ENCODE measurements around the gene ATP5MC2. TPM values are rescaled to one million over a fixed set of nuclear protein-coding genes. Genes with fewer than 3 reads are reported as not detected.
A peak's percentile ranks its signal among the peaks of the same experiment; 100 is the strongest.
"Not testable (repeated sequence)": the region's sequence is repeated elsewhere in the genome, so short reads cannot be mapped to it uniquely, and the experiment has no call there.

ATP5MC2 gene
- total RNA-seq, 2 donors from 2014 or later, result 278 to 324 TPM

GRCh38 chr12:53700567-53700966 is 24.7 kb upstream of the ATP5MC2 start:
- Mint-ChIP-seq H3K9me3 (no peaks in the 10 kb centered on the region), H3K4me3 (no peak overlapping the region), H3K27me3 (peaks cover 72% of the 10 kb centered on the region), H3K4me1 (peaks cover 14% of the 10 kb centered on the region), H3K36me3 (ENCODE audit: low read depth) (no peaks in the 10 kb centered on the region), H3K27ac (no peak overlapping the region)
- no peak for ATAC-seq (replicated peaks)

- H3K36me3 Mint-ChIP-seq (ENCODE audit: low read depth), result peaks cover 5% of the 10 kb centered on the region
- peaks cover 14% of the 10 kb centered on the region for H3K4me1 Mint-ChIP-seq
- no peaks in the 10 kb centered on the region for H3K9me3 Mint-ChIP-seq
- no peak overlapping the region for H3K27ac Mint-ChIP-seq
- H3K27me3 Mint-ChIP-seq, result peaks cover 78% of the 10 kb centered on the region
- no peak for ATAC-seq (replicated peaks)
- H3K4me3 Mint-ChIP-seq, result no peak overlapping the region
Observed at GRCh38 chr12:53699678-53700025, 23.8 kb upstream of the ATP5MC2 start.

- no peak overlapping the region for H3K4me3 Mint-ChIP-seq
- peaks cover 5% of the 10 kb centered on the region for H3K36me3 Mint-ChIP-seq (ENCODE audit: low read depth)
- no peaks in the 10 kb centered on the region for H3K9me3 Mint-ChIP-seq
- H3K27ac Mint-ChIP-seq, result no peak overlapping the region
- no peak for ATAC-seq (replicated peaks)
- peaks cover 78% of the 10 kb centered on the region for H3K27me3 Mint-ChIP-seq
- H3K4me1 Mint-ChIP-seq, result peaks cover 19% of the 10 kb centered on the region
Observed at GRCh38 chr12:53698948-53699677, 23.2 kb upstream of the ATP5MC2 start.

GRCh38 chr12:53696655-53697331 is 20.9 kb upstream of the ATP5MC2 start:
- ATAC-seq (replicated peaks), result no peak
- Mint-ChIP-seq H3K27me3 (peaks cover 72% of the 10 kb centered on the region), H3K4me1 (peaks cover 19% of the 10 kb centered on the region), H3K9me3 (no peaks in the 10 kb centered on the region), H3K36me3 (ENCODE audit: low read depth) (peaks cover 5% of the 10 kb centered on the region), H3K4me3 (peak overlapping the region; percentile 43), H3K27ac (no peak overlapping the region)

- Mint-ChIP-seq H3K4me1 (peaks cover 16% of the 10 kb centered on the region), H3K36me3 (ENCODE audit: low read depth) (peaks cover 5% of the 10 kb centered on the region), H3K9me3 (no peaks in the 10 kb centered on the region), H3K27me3 (peaks cover 71% of the 10 kb centered on the region), H3K4me3 (peak overlapping the region; percentile 43), H3K27ac (no peak overlapping the region)
- peak; percentile 69 for ATAC-seq (replicated peaks)
Observed at GRCh38 chr12:53696285-53696654, 20.4 kb upstream of the ATP5MC2 start.

- Mint-ChIP-seq H3K4me1 (peaks cover 16% of the 10 kb centered on the region), H3K27me3 (peaks cover 63% of the 10 kb centered on the region), H3K27ac (no peak overlapping the region), H3K36me3 (ENCODE audit: low read depth) (peaks cover 5% of the 10 kb centered on the region), H3K9me3 (no peaks in the 10 kb centered on the region), H3K4me3 (peak overlapping the region; percentile 69)
- peak; percentile 80 for ATAC-seq (replicated peaks)
Observed at GRCh38 chr12:53695152-53696145, 19.6 kb upstream of the ATP5MC2 start.

- Mint-ChIP-seq H3K4me1 (peaks cover 16% of the 10 kb centered on the region), H3K27me3 (peaks cover 56% of the 10 kb centered on the region), H3K4me3 (peak overlapping the region; percentile 69), H3K27ac (no peak overlapping the region), H3K9me3 (no peaks in the 10 kb centered on the region), H3K36me3 (ENCODE audit: low read depth) (peaks cover 5% of the 10 kb centered on the region)
- no peak for ATAC-seq (replicated peaks)
Observed at GRCh38 chr12:53694756-53695151, 18.9 kb upstream of the ATP5MC2 start.

GRCh38 chr12:53688134-53688533 is 12.3 kb upstream of the ATP5MC2 start:
- Mint-ChIP-seq H3K27me3 (peaks cover 11% of the 10 kb centered on the region), H3K4me1 (no peaks in the 10 kb centered on the region), H3K27ac (no peak overlapping the region), H3K4me3 (no peak overlapping the region), H3K9me3 (no peaks in the 10 kb centered on the region), H3K36me3 (ENCODE audit: low read depth) (no peaks in the 10 kb centered on the region)
- ATAC-seq (replicated peaks), result no peak

GRCh38 chr12:53686436-53686835 is 10.6 kb upstream of the ATP5MC2 start:
- no peak overlapping the region for H3K27ac Mint-ChIP-seq
- H3K4me1 Mint-ChIP-seq, result no peaks in the 10 kb centered on the region
- no peak overlapping the region for H3K4me3 Mint-ChIP-seq
- no peak for ATAC-seq (replicated peaks)
- peaks cover 3% of the 10 kb centered on the region for H3K27me3 Mint-ChIP-seq
- no peaks in the 10 kb centered on the region for H3K9me3 Mint-ChIP-seq
- H3K36me3 Mint-ChIP-seq (ENCODE audit: low read depth), result no peaks in the 10 kb centered on the region

GRCh38 chr12:53684654-53685220 is 8.9 kb upstream of the ATP5MC2 start:
- peaks cover 4% of the 10 kb centered on the region for H3K27me3 Mint-ChIP-seq
- no peaks in the 10 kb centered on the region for H3K36me3 Mint-ChIP-seq (ENCODE audit: low read depth)
- no peaks in the 10 kb centered on the region for H3K9me3 Mint-ChIP-seq
- H3K4me1 Mint-ChIP-seq, result no peaks in the 10 kb centered on the region
- H3K4me3 Mint-ChIP-seq, result no peak overlapping the region
- no peak overlapping the region for H3K27ac Mint-ChIP-seq
- ATAC-seq (replicated peaks), result no peak

- H3K27ac Mint-ChIP-seq, result no peak overlapping the region
- no peaks in the 10 kb centered on the region for H3K4me1 Mint-ChIP-seq
- no peak for ATAC-seq (replicated peaks)
- no peaks in the 10 kb centered on the region for H3K36me3 Mint-ChIP-seq (ENCODE audit: low read depth)
- peaks cover 9% of the 10 kb centered on the region for H3K27me3 Mint-ChIP-seq
- H3K9me3 Mint-ChIP-seq, result no peaks in the 10 kb centered on the region
- no peak overlapping the region for H3K4me3 Mint-ChIP-seq
Observed at GRCh38 chr12:53683983-53684382, 8.1 kb upstream of the ATP5MC2 start.

GRCh38 chr12:53683494-53683893 is 7.6 kb upstream of the ATP5MC2 start:
- no peaks in the 10 kb centered on the region for H3K4me1 Mint-ChIP-seq
- H3K4me3 Mint-ChIP-seq, result no peak overlapping the region
- no peaks in the 10 kb centered on the region for H3K9me3 Mint-ChIP-seq
- H3K27me3 Mint-ChIP-seq, result peaks cover 9% of the 10 kb centered on the region
- H3K27ac Mint-ChIP-seq, result no peak overlapping the region
- no peaks in the 10 kb centered on the region for H3K36me3 Mint-ChIP-seq (ENCODE audit: low read depth)
- ATAC-seq (replicated peaks), result no peak

- Mint-ChIP-seq H3K36me3 (ENCODE audit: low read depth) (peaks cover 12% of the 10 kb centered on the region), H3K27me3 (peaks cover 15% of the 10 kb centered on the region)
- H3K9me3 Mint-ChIP-seq; ATAC-seq (replicated peaks); H3K4me3 Mint-ChIP-seq; H3K27ac Mint-ChIP-seq; H3K4me1 Mint-ChIP-seq: not testable (repeated sequence)
Observed at GRCh38 chr12:53680061-53680460, 4.2 kb upstream of the ATP5MC2 start.

GRCh38 chr12:53677800-53678148 is 1.9 kb upstream of the ATP5MC2 start:
- ATAC-seq (replicated peaks), result no peak
- H3K36me3 Mint-ChIP-seq (ENCODE audit: low read depth), result peaks cover 35% of the 10 kb centered on the region
- no peaks in the 10 kb centered on the region for H3K9me3 Mint-ChIP-seq
- H3K27me3 Mint-ChIP-seq, result peaks cover 15% of the 10 kb centered on the region
- H3K4me3 Mint-ChIP-seq, result peak overlapping the region; percentile 94
- H3K4me1 Mint-ChIP-seq, result peaks cover 9% of the 10 kb centered on the region
- H3K27ac Mint-ChIP-seq, result no peak overlapping the region
